ENCODE results near the gene VIL1.

GRCh38 chr2:218397463-218397819 lies 21.5 kb upstream of the VIL1 start:
- TF ChIP-seq ZNF592 (IDR thresholded peaks at IDR 0.05) = no peak
- no peak for TF ChIP-seq TRIM24 (IDR thresholded peaks at IDR 0.05)
- no peak for TF ChIP-seq GTF2F1 (IDR thresholded peaks at IDR 0.05; ENCODE audit: low read depth, low read length)
- no peak for TF ChIP-seq MAX (CRISPR knock-in tag; IDR thresholded peaks at IDR 0.05)
- no peak for TF ChIP-seq SRSF7 (optimal IDR thresholded peaks at IDR 0.05; ENCODE audit: low read depth, low read length)
- no peak for TF ChIP-seq NR2C2 (CRISPR knock-in tag; IDR thresholded peaks at IDR 0.05)
- TF ChIP-seq NR2C2 (tag; IDR thresholded peaks at IDR 0.05) = no peak
- no peak for TF ChIP-seq PHB2 (IDR thresholded peaks at IDR 0.05; ENCODE audit: low read depth)
- no peak for TF ChIP-seq EZH2 (IDR thresholded peaks at IDR 0.05; ENCODE audit: borderline replicate concordance, low read depth, low read length)
- TF ChIP-seq EGR1 (conservative IDR thresholded peaks at IDR 0.05) = peak; percentile 61
- TF ChIP-seq PHF8 (IDR thresholded peaks at IDR 0.05; ENCODE audit: borderline replicate concordance, low read length) = no peak

Data from K562 (cell line).